GM12891 (cell line): ENCODE measurements around the gene MSRB2.

Experiments
- POLR2A ChIP-seq: IDR thresholded peaks from 2 replicates; pipeline ENCODE4 v1.6.1; 2011; ENCODE audit warnings: low read depth, low read length, control low read depth
- POLR2AphosphoS5 ChIP-seq: IDR thresholded peaks from 2 replicates; pipeline ENCODE4 v1.6.1; 2011; ENCODE audit warnings: low read depth, low read length, control low read depth
- POU2F2 ChIP-seq: IDR thresholded peaks from 2 replicates; pipeline ENCODE4 v1.6.1; 2011; ENCODE audit warnings: low read depth, mild to moderate bottlenecking, control low read depth, low read length, moderate library complexity
- SPI1 ChIP-seq: IDR thresholded peaks from 2 replicates; pipeline ENCODE4 v1.6.1; 2011; ENCODE audit warnings: low read depth, low read length, control low read depth

GRCh38 chr10:23065181-23065948 lies 30.0 kb upstream of the MSRB2 start:
- TF ChIP-seq POLR2AphosphoS5 (no peak), POLR2A (no peak), POU2F2 (no peak), SPI1 (no peak)
